ENCODE data around the gene NAT8. TPM values are rescaled to one million over a fixed set of nuclear protein-coding genes. Genes with fewer than 3 reads are reported as not detected.
"Not testable (repeated sequence)": the region's sequence is repeated elsewhere in the genome, so short reads cannot be mapped to it uniquely, and the experiment has no call there.

Gene NAT8, protein sequence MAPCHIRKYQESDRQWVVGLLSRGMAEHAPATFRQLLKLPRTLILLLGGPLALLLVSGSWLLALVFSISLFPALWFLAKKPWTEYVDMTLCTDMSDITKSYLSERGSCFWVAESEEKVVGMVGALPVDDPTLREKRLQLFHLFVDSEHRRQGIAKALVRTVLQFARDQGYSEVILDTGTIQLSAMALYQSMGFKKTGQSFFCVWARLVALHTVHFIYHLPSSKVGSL
- total RNA-seq (2021; fragmentation: NEBNext Ultra II Directional; extraction: Animal tissue kit (Norgen Biotek cat#: 25700)), result not detected
- long read RNA-seq, result 0 reads

- Mint-ChIP-seq H3K4me3 (no peak within 1 kb of the TSS), H3K27me3 (ENCODE audit: insufficient read depth) (peaks cover 33% of the 10 kb centered on the region), H3K4me1 (ENCODE audit: low read depth) (no peaks in the 10 kb centered on the region), H3K9me3 (peaks cover 20% of the 10 kb centered on the region), H3K36me3 (ENCODE audit: low read depth) (no peaks in the 10 kb centered on the region), H3K27ac (no peak within 1 kb of the TSS)
- no peak for DNase-seq
- TF ChIP-seq CTCF (IDR thresholded peaks at IDR 0.05), result no peak
Observed at GRCh38 chr2:73642338-73643018, at the start of gene NAT8. Gene NAT8 (minus strand): TSS chr2:73642422. CDS start chr2:73641628, 794 bp downstream.

GRCh38 chr2:73690372-73691088 lies 48.3 kb upstream of the NAT8 start:
- peak; percentile 10 for DNase-seq

DNA sequence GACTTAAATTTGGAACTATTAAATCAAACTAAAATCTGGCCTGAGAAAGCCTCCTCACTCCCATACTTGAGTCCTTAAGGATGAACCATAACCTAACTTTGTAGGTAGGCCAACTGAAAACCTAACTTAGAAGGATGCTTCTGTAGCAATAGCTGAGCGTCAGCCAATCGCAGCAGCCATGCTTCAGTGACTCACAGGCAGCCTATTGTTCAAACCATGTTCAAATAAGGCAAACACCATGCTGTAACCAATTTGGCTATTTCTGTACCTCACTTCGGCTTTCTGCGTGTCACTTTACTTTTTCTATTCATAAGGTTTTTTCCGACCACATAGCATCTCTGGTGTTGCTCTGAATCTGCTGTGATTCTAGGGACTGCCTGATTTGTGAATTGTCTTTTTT lies 46.3 kb upstream of the NAT8 start:
- not testable (repeated sequence) for H3K4me1 Mint-ChIP-seq (ENCODE audit: low read depth); H3K27me3 Mint-ChIP-seq (ENCODE audit: insufficient read depth); H3K4me3 Mint-ChIP-seq; DNase-seq; H3K27ac Mint-ChIP-seq; H3K9me3 Mint-ChIP-seq; H3K36me3 Mint-ChIP-seq (ENCODE audit: low read depth)

More at GRCh38 chr2:73690372-73691088, 48.3 kb upstream of the NAT8 start:
- H3K36me3 Mint-ChIP-seq (ENCODE audit: low read depth); H3K9me3 Mint-ChIP-seq; H3K4me1 Mint-ChIP-seq (ENCODE audit: low read depth); H3K4me3 Mint-ChIP-seq; H3K27ac Mint-ChIP-seq: not testable (repeated sequence)
- H3K27me3 Mint-ChIP-seq (ENCODE audit: insufficient read depth), result peaks cover 11% of the 10 kb centered on the region
- peak; percentile 81 for TF ChIP-seq CTCF (IDR thresholded peaks at IDR 0.05)

DNA sequence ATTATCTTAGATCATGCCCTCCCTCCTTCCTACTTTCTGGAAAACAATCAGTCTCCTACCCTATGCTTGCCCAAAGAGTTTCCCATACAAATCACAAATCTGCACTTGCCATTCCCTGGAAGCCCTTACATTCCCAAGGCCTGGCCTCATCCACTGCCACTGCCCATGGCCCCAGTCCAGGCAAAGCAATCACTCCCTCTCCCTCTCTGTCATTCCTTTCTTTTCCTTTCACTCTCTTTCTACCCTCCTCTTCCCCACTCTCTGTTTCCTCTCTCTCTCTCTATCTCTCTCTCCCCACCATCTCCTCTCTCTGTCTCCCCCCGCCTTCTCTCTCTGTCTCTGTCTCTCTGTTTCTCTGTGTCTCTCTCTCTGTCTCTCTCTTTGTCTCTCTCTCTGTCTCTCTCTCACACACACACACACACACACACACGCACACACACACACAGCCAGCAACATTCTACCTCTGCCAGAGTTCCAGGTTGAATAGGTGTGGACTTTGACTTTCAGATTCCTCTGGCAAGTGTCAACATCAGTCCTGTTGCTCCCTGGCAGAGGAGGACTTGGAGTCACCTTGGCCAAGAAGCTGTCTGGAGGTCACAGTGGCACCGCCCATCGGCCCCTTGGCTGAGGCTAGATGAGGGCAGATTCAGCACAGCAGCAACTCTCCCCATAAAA lies 43.7 kb upstream of the NAT8 start:
- H3K4me1 Mint-ChIP-seq (ENCODE audit: low read depth), result 0 out of 2 replicates have a peak, but pooled peaks cover 6% of the 10 kb centered on the region
- peaks cover 7% of the 10 kb centered on the region for H3K27me3 Mint-ChIP-seq (ENCODE audit: insufficient read depth)
- no peak overlapping the region for H3K4me3 Mint-ChIP-seq
- H3K36me3 Mint-ChIP-seq (ENCODE audit: low read depth), result no peaks in the 10 kb centered on the region
- peak; percentile 7 for DNase-seq
- H3K27ac Mint-ChIP-seq, result no peak overlapping the region
- H3K9me3 Mint-ChIP-seq, result no peaks in the 10 kb centered on the region
- TF ChIP-seq CTCF (IDR thresholded peaks at IDR 0.05), result no peak

DNA sequence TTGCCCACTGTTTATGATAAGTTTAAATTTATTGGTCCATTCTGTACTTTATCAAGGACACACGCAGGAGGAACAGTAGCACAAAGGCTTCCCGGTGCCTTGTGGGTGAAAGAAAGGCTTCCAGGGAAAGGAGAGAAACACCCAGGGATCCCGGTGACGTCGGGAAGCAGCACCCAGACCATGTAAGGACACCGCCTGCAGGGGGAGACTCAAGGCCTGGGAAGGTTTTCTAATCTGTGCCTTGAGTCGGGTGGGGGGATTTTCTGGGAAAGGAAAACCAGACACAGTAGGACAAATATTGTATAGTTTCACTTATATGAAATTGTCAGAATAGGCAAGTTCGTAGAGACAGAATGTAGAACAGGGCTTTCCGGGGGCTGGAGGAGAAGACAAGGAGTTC lies 42.7 kb upstream of the NAT8 start:
- DNase-seq; H3K4me1 Mint-ChIP-seq (ENCODE audit: low read depth); H3K27ac Mint-ChIP-seq; H3K4me3 Mint-ChIP-seq; H3K36me3 Mint-ChIP-seq (ENCODE audit: low read depth); H3K9me3 Mint-ChIP-seq; H3K27me3 Mint-ChIP-seq (ENCODE audit: insufficient read depth): not testable (repeated sequence)
- peak; percentile 54 for TF ChIP-seq CTCF (IDR thresholded peaks at IDR 0.05)

DNA sequence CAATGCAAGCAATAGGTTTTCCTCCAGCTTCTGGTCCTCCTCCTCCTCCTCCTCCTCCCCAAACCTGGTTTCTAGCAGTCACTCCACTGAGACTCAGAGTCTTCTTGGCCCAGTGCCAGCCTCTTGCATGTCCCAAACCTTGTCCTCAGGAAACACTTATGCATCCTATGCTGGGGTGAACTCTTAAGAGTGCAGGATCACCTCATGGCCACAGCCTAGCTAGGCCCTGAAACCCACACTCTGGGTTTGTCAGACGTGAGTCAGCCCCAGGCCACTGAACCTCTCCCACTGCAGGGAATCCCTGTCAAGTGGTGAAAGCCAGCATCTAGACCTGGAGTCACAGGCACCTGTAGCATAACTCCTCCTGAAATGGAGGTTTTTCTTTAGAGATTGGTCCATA lies 42.1 kb upstream of the NAT8 start:
- not testable (repeated sequence) for H3K4me3 Mint-ChIP-seq; H3K27ac Mint-ChIP-seq; H3K36me3 Mint-ChIP-seq (ENCODE audit: low read depth); H3K4me1 Mint-ChIP-seq (ENCODE audit: low read depth); H3K9me3 Mint-ChIP-seq; H3K27me3 Mint-ChIP-seq (ENCODE audit: insufficient read depth); DNase-seq

Data from HFFc6 (cell line).